Hepatocyte (in vitro differentiated cells): ENCODE results near the gene ARHGEF25. TPM values are rescaled to one million over a fixed set of nuclear protein-coding genes. Genes with fewer than 3 reads are reported as not detected.

Source experiments
- DNase-seq: peaks from one replicate; pipeline ENCODE4 v3.0.0-alpha.2; 2016; ENCODE audit warnings: low spot score
- H2AFZ ChIP-seq: fragments of 200-600 bp; sonication (generic); 2 replicates; pipeline ENCODE4 v1.6.0; 2016; ENCODE audit warnings: antibody characterized with exemption, mild to moderate bottlenecking
- H3K27ac ChIP-seq: fragments of 200-600 bp; sonication (generic); 2 replicates; pipeline ENCODE4 v1.5.1; 2016; ENCODE audit warnings: mild to moderate bottlenecking
- H3K27me3 ChIP-seq: fragments of 200-600 bp; sonication (generic); 2 replicates; pipeline ENCODE4 v1.6.1; 2016
- H3K36me3 ChIP-seq: fragments of 200-600 bp; sonication (generic); replicated peaks from 2 replicates; pipeline ENCODE4 v1.5.1; 2016; ENCODE audit warnings: low read depth; ENCODE audit not compliant: insufficient read depth
- H3K4me1 ChIP-seq: fragments of 200-600 bp; sonication (generic); 2 replicates; pipeline ENCODE4 v1.5.1; 2016; ENCODE audit warnings: mild to moderate bottlenecking, moderate library complexity; ENCODE audit not compliant: insufficient read depth
- H3K4me2 ChIP-seq: fragments of 200-600 bp; sonication (generic); 2 replicates; pipeline ENCODE4 v1.6.0; 2016
- H3K4me3 ChIP-seq: fragments of 200-600 bp; sonication (generic); 2 replicates; pipeline ENCODE4 v1.5.1; 2016; ENCODE audit warnings: mild to moderate bottlenecking
- H3K79me2 ChIP-seq: fragments of 200-600 bp; sonication (generic); 2 replicates; pipeline ENCODE4 v1.6.0; 2017; ENCODE audit warnings: mild to moderate bottlenecking
- H3K9me2 ChIP-seq: fragments of 200-600 bp; sonication (generic); replicated peaks from 2 replicates; pipeline ENCODE4 v1.6.0; 2017; ENCODE audit warnings: mild to moderate bottlenecking; ENCODE audit not compliant: insufficient read depth
- H3K9me3 ChIP-seq: fragments of 200-600 bp; sonication (generic); 2 replicates; pipeline ENCODE4 v1.5.1; 2016; ENCODE audit warnings: low read depth, mild to moderate bottlenecking
- H4K20me1 ChIP-seq: fragments of 200-600 bp; sonication (generic); 2 replicates; pipeline ENCODE4 v1.6.0; 2016; ENCODE audit warnings: mild to moderate bottlenecking; ENCODE audit not compliant: insufficient read depth, poor library complexity, severe bottlenecking
- CTCF ChIP-seq: fragments of 200-600 bp; sonication (generic); IDR thresholded peaks from 2 replicates; pipeline ENCODE4 v1.5.1; 2016; ENCODE audit warnings: antibody characterized with exemption, mild to moderate bottlenecking; ENCODE audit not compliant: poor library complexity
- EZH2 ChIP-seq: fragments of 200-600 bp; sonication (generic); IDR thresholded peaks from 2 replicates; pipeline ENCODE4 v1.6.1; 2016; ENCODE audit warnings: antibody characterized with exemption, mild to moderate bottlenecking, borderline replicate concordance
- EZH2phosphoT487 ChIP-seq: fragments of 200-600 bp; sonication (generic); IDR thresholded peaks from one replicate; pipeline ENCODE4 v1.6.1; 2018; ENCODE audit warnings: antibody characterized with exemption, mild to moderate bottlenecking, low read depth, moderate library complexity; ENCODE audit not compliant: unreplicated experiment, severe bottlenecking
- WGBS: methylation state at CpG from one replicate; pipeline ENCODE4 v1.1.6; 2016; ENCODE audit warnings: low lambda C conversion rate; ENCODE audit errors: missing lambda C conversion rate; 5-methylcytosine and 5-hydroxymethylcytosine counted together
- polyA plus RNA-seq: library from polyadenylated mRNA; unstranded; fragments of >200 nt; fragmentation: Nextera tagmentation; extraction: Ambion mirVana; gene quantifications from 2 replicates; pipeline ENCODE4 v1.2.1, GENCODE V29; 2016
- total RNA-seq: library from RNA; depleted of rRNA; stranded (reverse); fragments of >200 nt; gene quantifications from 2 replicates; pipeline ENCODE4 v1.2.3, GENCODE V29; 2014

ARHGEF25 gene
- total and polyA plus RNA-seq, 2 experiments from 2014 or later = 0.29 to 12.6 TPM

GRCh38 chr12:57577981-57578758 is 33.1 kb upstream of the ARHGEF25 start:
- no peak for TF ChIP-seq EZH2phosphoT487
- TF ChIP-seq CTCF = no peak
- WGBS = 92% methylated on average over 12 of the region's 12 CpGs
- Histone ChIP-seq H3K36me3 (no peaks in the 10 kb centered on the region), H3K9me2 (no peaks in the 10 kb centered on the region), H3K4me3 (no peak overlapping the region), H3K27me3 (no peaks in the 10 kb centered on the region), H4K20me1 (no peaks in the 10 kb centered on the region), H3K27ac (no peak overlapping the region), H3K79me2 (no peaks in the 10 kb centered on the region), H2AFZ (no peak overlapping the region), H3K9me3 (no peaks in the 10 kb centered on the region), H3K4me2 (no peak overlapping the region), H3K4me1 (peaks cover 12% of the 10 kb centered on the region)
- no peak for DNase-seq

- Histone ChIP-seq H3K36me3 (no peaks in the 10 kb centered on the region), H3K9me3 (no peaks in the 10 kb centered on the region), H3K4me1 (peaks cover 12% of the 10 kb centered on the region), H4K20me1 (no peaks in the 10 kb centered on the region), H3K9me2 (no peaks in the 10 kb centered on the region), H3K27me3 (no peaks in the 10 kb centered on the region), H3K27ac (peak overlapping the region; percentile 86), H2AFZ (no peak overlapping the region), H3K4me2 (no peak overlapping the region), H3K4me3 (no peak overlapping the region), H3K79me2 (no peaks in the 10 kb centered on the region)
- 92% methylated on average over 2 of the region's 2 CpGs for WGBS
- TF ChIP-seq CTCF (no peak), EZH2phosphoT487 (no peak), EZH2 (no peak)
- DNase-seq = no peak
Measured at GRCh38 chr12:57579011-57579410, 32.2 kb upstream of the ARHGEF25 start.

- Histone ChIP-seq H3K9me2 (no peaks in the 10 kb centered on the region), H2AFZ (no peak overlapping the region)
Measured at GRCh38 chr12:57579677-57580465, 31.4 kb upstream of the ARHGEF25 start.

More at GRCh38 chr12:57579677-57580465, 31.4 kb upstream of the ARHGEF25 start:
- no peaks in the 10 kb centered on the region for H3K79me2 ChIP-seq
- H3K36me3 ChIP-seq = no peaks in the 10 kb centered on the region
- H3K4me1 ChIP-seq = peaks cover 12% of the 10 kb centered on the region
- DNase-seq = peak; percentile 63
- no peak overlapping the region for H3K4me3 ChIP-seq
- no peak overlapping the region for H3K4me2 ChIP-seq
- H3K27me3 ChIP-seq = peaks cover 8% of the 10 kb centered on the region
- peak overlapping the region; percentile 86 for H3K27ac ChIP-seq
- no peak for TF ChIP-seq EZH2
- TF ChIP-seq CTCF = no peak
- H4K20me1 ChIP-seq = no peaks in the 10 kb centered on the region
- WGBS = 82% methylated on average over 8 of the region's 8 CpGs
- H3K9me3 ChIP-seq = no peaks in the 10 kb centered on the region
